ENCODE data around the gene HOXD11.

DNA sequence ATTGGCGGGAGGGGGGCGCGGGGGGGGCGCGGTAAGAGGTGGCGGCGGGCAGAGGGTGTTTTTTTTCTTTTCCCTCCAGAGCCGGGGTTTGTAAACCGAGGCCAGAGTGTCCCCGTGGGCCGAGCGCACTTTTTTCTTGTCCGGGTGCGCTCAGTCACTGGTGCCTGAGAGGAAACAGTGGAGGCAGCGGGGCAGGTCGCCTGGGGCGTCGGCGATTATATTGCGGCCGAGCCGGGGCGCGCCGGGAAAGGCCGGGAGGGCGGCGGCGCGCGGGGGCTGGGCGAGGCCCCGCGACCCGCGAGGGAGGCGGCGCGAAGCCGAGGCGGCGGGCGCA, 22.7 kb downstream of the HOXD11 start:
- TF ChIP-seq, protein P1, sequence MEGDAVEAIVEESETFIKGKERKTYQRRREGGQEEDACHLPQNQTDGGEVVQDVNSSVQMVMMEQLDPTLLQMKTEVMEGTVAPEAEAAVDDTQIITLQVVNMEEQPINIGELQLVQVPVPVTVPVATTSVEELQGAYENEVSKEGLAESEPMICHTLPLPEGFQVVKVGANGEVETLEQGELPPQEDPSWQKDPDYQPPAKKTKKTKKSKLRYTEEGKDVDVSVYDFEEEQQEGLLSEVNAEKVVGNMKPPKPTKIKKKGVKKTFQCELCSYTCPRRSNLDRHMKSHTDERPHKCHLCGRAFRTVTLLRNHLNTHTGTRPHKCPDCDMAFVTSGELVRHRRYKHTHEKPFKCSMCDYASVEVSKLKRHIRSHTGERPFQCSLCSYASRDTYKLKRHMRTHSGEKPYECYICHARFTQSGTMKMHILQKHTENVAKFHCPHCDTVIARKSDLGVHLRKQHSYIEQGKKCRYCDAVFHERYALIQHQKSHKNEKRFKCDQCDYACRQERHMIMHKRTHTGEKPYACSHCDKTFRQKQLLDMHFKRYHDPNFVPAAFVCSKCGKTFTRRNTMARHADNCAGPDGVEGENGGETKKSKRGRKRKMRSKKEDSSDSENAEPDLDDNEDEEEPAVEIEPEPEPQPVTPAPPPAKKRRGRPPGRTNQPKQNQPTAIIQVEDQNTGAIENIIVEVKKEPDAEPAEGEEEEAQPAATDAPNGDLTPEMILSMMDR (IDR thresholded peaks at IDR 0.05), result no peak
- no peak for TF ChIP-seq POLR2A (IDR thresholded peaks at IDR 0.05)
- TF ChIP-seq EP300 (IDR thresholded peaks at IDR 0.05), result no peak

All from upper lobe of left lung (tissue), 4 donors.